GM23338 (cell line): ENCODE measurements around the gene NFIB. TPM values are rescaled to one million over a fixed set of nuclear protein-coding genes. Genes with fewer than 3 reads are reported as not detected.

Experiments
- ATAC-seq: fragments of 200-7000 bp; cut with Tn5 transposase; 3 replicates; pipeline ENCODE4 v1.9.1; 2020
- DNase-seq: peaks from one replicate; pipeline ENCODE4 v3.0.0-alpha.2; 2015; ENCODE audit warnings: low spot score
- H2AFZ ChIP-seq: fragments of 200-600 bp; sonication (generic); 2 replicates; pipeline ENCODE4 v1.8.0; 2016; ENCODE audit warnings: antibody characterized with exemption, mild to moderate bottlenecking, moderate library complexity
- H3F3A ChIP-seq: fragments of 200-600 bp; sonication (generic); replicated peaks from 2 replicates; pipeline ENCODE4 v1.8.0; 2017; ENCODE audit warnings: antibody characterized with exemption, mixed run types, low read depth
- H3K27ac ChIP-seq: fragments of 200-600 bp; sonication (generic); 2 replicates; pipeline ENCODE4 v1.6.1; 2016; ENCODE audit warnings: low read depth
- H3K27me3 ChIP-seq: fragments of 200-600 bp; sonication (generic); 2 replicates; pipeline ENCODE4 v1.8.0; 2016; ENCODE audit warnings: mild to moderate bottlenecking, mixed run types, moderate library complexity; ENCODE audit not compliant: insufficient read depth
- H3K36me3 ChIP-seq: fragments of 200-600 bp; sonication (generic); 2 replicates; pipeline ENCODE4 v1.8.0; 2016; ENCODE audit warnings: mild to moderate bottlenecking; ENCODE audit not compliant: insufficient read depth
- H3K4me1 ChIP-seq: fragments of 200-600 bp; sonication (generic); 2 replicates; pipeline ENCODE4 v1.8.0; 2016; ENCODE audit warnings: mild to moderate bottlenecking, moderate library complexity; ENCODE audit not compliant: insufficient read depth
- H3K4me2 ChIP-seq: fragments of 200-600 bp; sonication (generic); 2 replicates; pipeline ENCODE4 v1.7.1; 2017; ENCODE audit warnings: mixed run types
- H3K4me3 ChIP-seq: fragments of 200-600 bp; sonication (generic); 2 replicates; pipeline ENCODE4 v1.6.1; 2016; ENCODE audit warnings: mixed run types
- H3K79me2 ChIP-seq: fragments of 200-600 bp; sonication (generic); replicated peaks from 2 replicates; pipeline ENCODE4 v1.8.0; 2017; ENCODE audit warnings: mild to moderate bottlenecking; ENCODE audit not compliant: insufficient read depth
- H3K9me2 ChIP-seq: fragments of 200-600 bp; sonication (generic); 2 replicates; pipeline ENCODE4 v1.8.0; 2017; ENCODE audit not compliant: insufficient read depth
- H4K20me1 ChIP-seq: fragments of 200-600 bp; sonication (generic); replicated peaks from 2 replicates; pipeline ENCODE4 v1.8.0; 2017; ENCODE audit warnings: mild to moderate bottlenecking; ENCODE audit not compliant: insufficient read depth
- H3K27ac Mint-ChIP-seq: 2 replicates; pipeline ENCODE4 v1.8.0; 2020; ENCODE audit warnings: inconsistent platforms, mild to moderate bottlenecking, moderate library complexity, mixed read lengths
- H3K27me3 Mint-ChIP-seq: 3 replicates; pipeline ENCODE4 v1.8.0; 2022; ENCODE audit warnings: low read depth, mild to moderate bottlenecking, moderate library complexity, mixed read lengths, inconsistent platforms; ENCODE audit not compliant: insufficient read depth, poor library complexity
- H3K36me3 Mint-ChIP-seq: 3 replicates; pipeline ENCODE4 v1.8.0; 2021; ENCODE audit warnings: low read depth, mild to moderate bottlenecking, inconsistent platforms, moderate library complexity, mixed read lengths
- H3K4me1 Mint-ChIP-seq: 3 replicates; pipeline ENCODE4 v1.8.0; 2020; ENCODE audit warnings: mild to moderate bottlenecking, inconsistent platforms, mixed read lengths
- H3K4me3 Mint-ChIP-seq: 3 replicates; pipeline ENCODE4 v1.8.0; 2021; ENCODE audit warnings: moderate library complexity, mild to moderate bottlenecking, inconsistent platforms, mixed read lengths
- H3K9me3 Mint-ChIP-seq: 3 replicates; pipeline ENCODE4 v1.8.0; 2020; ENCODE audit warnings: moderate library complexity, mild to moderate bottlenecking, inconsistent platforms, mixed read lengths
- CREB1 ChIP-seq: fragments of 250-450 bp; sonication (Bioruptor Pico); IDR thresholded peaks from 2 replicates; pipeline ENCODE4 v1.5.0; 2020; ENCODE audit warnings: low read depth, mild to moderate bottlenecking, moderate library complexity
- CTCF ChIP-seq, 2 experiments: fragments of 200-600 bp in 1 of 2; sonication (generic) in 1 of 2; conservative IDR thresholded peaks; 2 replicates each; pipeline versions ENCODE4 v1.5.1 to v1.6.1; 2016 to 2017; ENCODE audit warnings: antibody characterized with exemption in 2 of 2, low read depth in 2 of 2, mild to moderate bottlenecking in 2 of 2, moderate library complexity in 1 of 2
- EZH2phosphoT487 ChIP-seq: fragments of 200-600 bp; sonication (generic); IDR thresholded peaks from one replicate; pipeline ENCODE4 v1.8.1; 2018; ENCODE audit warnings: antibody characterized with exemption; ENCODE audit not compliant: unreplicated experiment
- POLR2AphosphoS5 ChIP-seq: IDR thresholded peaks from 2 replicates; pipeline ENCODE4 v1.6.1; 2016; ENCODE audit warnings: antibody characterized with exemption, low read depth
- REST ChIP-seq: IDR thresholded peaks from one replicate; pipeline ENCODE4 v1.6.1; 2018; ENCODE audit warnings: antibody characterized with exemption; ENCODE audit not compliant: unreplicated experiment
- ZNF114 ChIP-seq: fragments of 250-450 bp; sonication (Bioruptor Pico); IDR thresholded peaks from 2 replicates; pipeline ENCODE4 v1.5.0; 2020; ENCODE audit warnings: mild to moderate bottlenecking, moderate library complexity
- polyA plus RNA-seq: library from polyadenylated mRNA; unstranded; fragments of >200 nt; fragmentation: Nextera tagmentation; extraction: Ambion mirVana; gene quantifications from 2 replicates; pipeline ENCODE4 v1.2.1, GENCODE V29; 2016
- total RNA-seq: library from RNA; depleted of rRNA; stranded (reverse); fragments of >200 nt; shearing (Covaris generic); gene quantifications from 2 replicates; pipeline ENCODE4 v1.2.3, GENCODE V29; 2014
- TF ChIP-seq, protein P1 (sequence below): IDR thresholded peaks from 2 replicates; pipeline ENCODE4 v1.6.1; 2016; ENCODE audit warnings: antibody characterized with exemption

NFIB gene
- total and polyA plus RNA-seq, 2 experiments from 2014 or later, result 3.9 to 4.7 TPM

DNA sequence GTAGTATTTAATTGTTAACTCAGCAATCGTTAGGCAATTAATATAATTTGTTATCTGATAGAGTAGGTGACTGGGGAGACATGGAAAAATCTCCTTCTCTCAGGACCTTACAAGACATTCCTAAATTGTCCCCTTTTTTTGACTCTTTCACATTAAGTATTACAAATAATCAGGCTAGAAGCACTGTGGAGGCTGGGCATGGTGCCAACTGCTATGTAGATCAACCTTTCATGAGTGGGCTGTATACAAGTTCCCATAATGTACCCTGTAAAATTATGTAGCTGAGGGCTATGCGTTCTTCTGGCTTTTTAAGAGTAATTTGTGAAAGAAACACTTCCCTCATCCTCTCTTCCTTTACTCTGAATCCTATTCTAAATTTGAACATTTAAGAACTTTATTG, 140.2 kb downstream of the NFIB start:
- Mint-ChIP-seq H3K4me1 (no peaks in the 10 kb centered on the region), H3K9me3 (no peaks in the 10 kb centered on the region), H3K27me3 (peaks cover 3% of the 10 kb centered on the region), H3K27ac (no peak overlapping the region), H3K36me3 (no peaks in the 10 kb centered on the region), H3K4me3 (no peak overlapping the region)
- DNase-seq (no peak), ATAC-seq (no peak)
- Histone ChIP-seq H3K9me2 (no peaks in the 10 kb centered on the region), H3K27ac (no peak overlapping the region), H3K4me3 (no peak overlapping the region), H4K20me1 (no peaks in the 10 kb centered on the region), H3K36me3 (no peaks in the 10 kb centered on the region), H3F3A (no peaks in the 10 kb centered on the region), H3K4me2 (no peak overlapping the region), H3K27me3 (no peaks in the 10 kb centered on the region), H3K79me2 (no peaks in the 10 kb centered on the region), H2AFZ (no peak overlapping the region), H3K4me1 (no peaks in the 10 kb centered on the region)
- TF ChIP-seq EZH2phosphoT487 (no peak), REST (no peak), ZNF114 (CRISPR knock-in tag) (no peak), CREB1 (CRISPR knock-in tag) (no peak), CTCF (conservative IDR thresholded peaks at IDR 0.05; ENCODE audit: low read depth in 2 of 2) (no peak)
- TF ChIP-seq, protein P1, sequence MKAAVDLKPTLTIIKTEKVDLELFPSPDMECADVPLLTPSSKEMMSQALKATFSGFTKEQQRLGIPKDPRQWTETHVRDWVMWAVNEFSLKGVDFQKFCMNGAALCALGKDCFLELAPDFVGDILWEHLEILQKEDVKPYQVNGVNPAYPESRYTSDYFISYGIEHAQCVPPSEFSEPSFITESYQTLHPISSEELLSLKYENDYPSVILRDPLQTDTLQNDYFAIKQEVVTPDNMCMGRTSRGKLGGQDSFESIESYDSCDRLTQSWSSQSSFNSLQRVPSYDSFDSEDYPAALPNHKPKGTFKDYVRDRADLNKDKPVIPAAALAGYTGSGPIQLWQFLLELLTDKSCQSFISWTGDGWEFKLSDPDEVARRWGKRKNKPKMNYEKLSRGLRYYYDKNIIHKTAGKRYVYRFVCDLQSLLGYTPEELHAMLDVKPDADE, result no peak

DNA sequence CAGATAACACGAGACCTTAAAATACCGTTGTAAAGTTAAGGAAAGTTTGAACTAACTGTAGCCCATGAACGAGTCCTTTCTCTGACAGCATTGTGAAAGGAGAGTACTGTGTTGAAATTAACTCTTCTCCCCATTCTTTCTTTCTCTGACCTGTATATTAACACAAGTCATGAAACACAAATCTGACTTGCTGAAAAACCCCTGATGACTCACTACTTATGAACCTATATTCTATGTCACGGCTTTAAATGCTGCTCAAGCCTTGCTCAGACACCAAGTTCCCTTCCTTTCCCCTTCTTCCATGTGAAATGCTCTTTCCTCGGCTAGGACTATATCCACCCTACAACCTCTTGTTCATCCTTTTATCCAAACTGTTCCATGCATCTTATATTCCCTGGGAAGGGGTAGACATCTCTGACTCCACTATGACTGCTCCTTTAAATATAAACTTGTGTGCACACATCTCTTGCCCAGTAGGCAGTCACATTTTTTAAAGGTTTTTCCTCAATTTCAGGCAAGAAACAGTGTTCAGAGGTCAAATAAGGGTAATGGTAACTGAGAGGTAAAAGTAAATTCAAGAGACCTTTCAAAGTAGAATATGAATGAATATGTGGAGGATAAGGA, 142.9 kb downstream of the NFIB start:
- Histone ChIP-seq H3K9me2 (no peaks in the 10 kb centered on the region), H3K4me1 (no peaks in the 10 kb centered on the region), H3K79me2 (no peaks in the 10 kb centered on the region), H3F3A (no peaks in the 10 kb centered on the region), H4K20me1 (no peaks in the 10 kb centered on the region), H3K27ac (no peak overlapping the region), H3K36me3 (no peaks in the 10 kb centered on the region), H3K4me3 (no peak overlapping the region), H3K27me3 (no peaks in the 10 kb centered on the region), H2AFZ (no peak overlapping the region), H3K4me2 (no peak overlapping the region)
- TF ChIP-seq POLR2AphosphoS5, result no peak
- no peak overlapping the region for H3K4me3 Mint-ChIP-seq
- H3K9me3 Mint-ChIP-seq, result no peaks in the 10 kb centered on the region
- no peak for ATAC-seq
- DNase-seq, result no peak
- H3K4me1 Mint-ChIP-seq, result no peaks in the 10 kb centered on the region
- peaks cover 3% of the 10 kb centered on the region for H3K27me3 Mint-ChIP-seq
- H3K27ac Mint-ChIP-seq, result no peak overlapping the region; the same call in 1 of the 2 replicates
- no peaks in the 10 kb centered on the region for H3K36me3 Mint-ChIP-seq
